ENCODE data around the gene ACTG1. TPM values are rescaled to one million over a fixed set of nuclear protein-coding genes. Genes with fewer than 3 reads are reported as not detected.

The ACTG1 gene
- polyA plus RNA-seq, 1 of the 3 experiments (the other 2 are of a cell fraction): 7,871 TPM

DNA sequence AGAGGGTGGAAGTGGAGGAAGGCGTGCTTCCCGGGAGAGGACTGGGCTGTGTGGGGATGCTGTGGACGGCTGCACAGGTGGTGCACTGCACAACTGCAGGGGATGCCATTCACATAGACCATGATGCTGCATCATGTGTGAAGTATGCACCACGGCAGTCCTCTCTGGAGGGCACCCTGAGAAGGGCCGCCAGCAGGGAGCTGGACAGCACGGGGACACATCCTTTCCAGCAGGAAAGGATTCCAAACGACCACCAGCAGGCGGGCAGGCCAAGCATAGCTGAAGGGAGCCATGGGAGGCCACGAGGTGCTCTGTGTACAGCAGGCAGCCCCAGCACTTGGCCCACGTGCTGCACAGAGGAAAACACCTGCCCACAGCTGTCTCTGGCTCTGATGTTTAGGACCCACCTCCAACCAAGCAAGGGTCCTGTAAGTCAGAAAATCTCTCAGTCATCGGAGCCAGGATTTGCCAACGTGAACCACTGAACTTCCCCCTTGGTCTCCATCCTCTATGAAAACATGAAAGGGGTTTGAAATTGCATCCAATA is 10.1 kb downstream of the ACTG1 start:
- H3F3A ChIP-seq (replicated peaks; ENCODE audit: insufficient read depth): peaks cover 33% of the 10 kb centered on the region
- WGBS (ENCODE audit: low lambda C conversion rate): 72% methylated on average over 11 of the region's 12 CpGs
- POLR2A ChIA-PET: no interaction called here
- CTCF ChIA-PET: interaction anchor here (1.5 to 2.2 kb wide), 3 partner anchors 10 to 99 kb away, joined by 4 to 10 read pairs (median 5); no protein-coding TSS in a partner anchor
- no peaks in the 10 kb centered on the region for H3K36me3 ChIP-seq (replicated peaks in 1 of 2; ENCODE audit: control insufficient read depth in 1 of 2, insufficient read depth in 2 of 2, low read length in 1 of 2)
- TF ChIP-seq, protein P1, sequence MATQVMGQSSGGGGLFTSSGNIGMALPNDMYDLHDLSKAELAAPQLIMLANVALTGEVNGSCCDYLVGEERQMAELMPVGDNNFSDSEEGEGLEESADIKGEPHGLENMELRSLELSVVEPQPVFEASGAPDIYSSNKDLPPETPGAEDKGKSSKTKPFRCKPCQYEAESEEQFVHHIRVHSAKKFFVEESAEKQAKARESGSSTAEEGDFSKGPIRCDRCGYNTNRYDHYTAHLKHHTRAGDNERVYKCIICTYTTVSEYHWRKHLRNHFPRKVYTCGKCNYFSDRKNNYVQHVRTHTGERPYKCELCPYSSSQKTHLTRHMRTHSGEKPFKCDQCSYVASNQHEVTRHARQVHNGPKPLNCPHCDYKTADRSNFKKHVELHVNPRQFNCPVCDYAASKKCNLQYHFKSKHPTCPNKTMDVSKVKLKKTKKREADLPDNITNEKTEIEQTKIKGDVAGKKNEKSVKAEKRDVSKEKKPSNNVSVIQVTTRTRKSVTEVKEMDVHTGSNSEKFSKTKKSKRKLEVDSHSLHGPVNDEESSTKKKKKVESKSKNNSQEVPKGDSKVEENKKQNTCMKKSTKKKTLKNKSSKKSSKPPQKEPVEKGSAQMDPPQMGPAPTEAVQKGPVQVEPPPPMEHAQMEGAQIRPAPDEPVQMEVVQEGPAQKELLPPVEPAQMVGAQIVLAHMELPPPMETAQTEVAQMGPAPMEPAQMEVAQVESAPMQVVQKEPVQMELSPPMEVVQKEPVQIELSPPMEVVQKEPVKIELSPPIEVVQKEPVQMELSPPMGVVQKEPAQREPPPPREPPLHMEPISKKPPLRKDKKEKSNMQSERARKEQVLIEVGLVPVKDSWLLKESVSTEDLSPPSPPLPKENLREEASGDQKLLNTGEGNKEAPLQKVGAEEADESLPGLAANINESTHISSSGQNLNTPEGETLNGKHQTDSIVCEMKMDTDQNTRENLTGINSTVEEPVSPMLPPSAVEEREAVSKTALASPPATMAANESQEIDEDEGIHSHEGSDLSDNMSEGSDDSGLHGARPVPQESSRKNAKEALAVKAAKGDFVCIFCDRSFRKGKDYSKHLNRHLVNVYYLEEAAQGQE (IDR thresholded peaks at IDR 0.05; ENCODE audit: low read depth, low read length): no peak
- TF ChIP-seq NRF1 (IDR thresholded peaks at IDR 0.05; ENCODE audit: low read depth, low read length) (no peak), EP300 (IDR thresholded peaks at IDR 0.05; ENCODE audit: borderline replicate concordance in 1 of 2, low read depth in 1 of 2, low read length in 1 of 2) (no peak)
- TF ChIP-seq, protein P2, sequence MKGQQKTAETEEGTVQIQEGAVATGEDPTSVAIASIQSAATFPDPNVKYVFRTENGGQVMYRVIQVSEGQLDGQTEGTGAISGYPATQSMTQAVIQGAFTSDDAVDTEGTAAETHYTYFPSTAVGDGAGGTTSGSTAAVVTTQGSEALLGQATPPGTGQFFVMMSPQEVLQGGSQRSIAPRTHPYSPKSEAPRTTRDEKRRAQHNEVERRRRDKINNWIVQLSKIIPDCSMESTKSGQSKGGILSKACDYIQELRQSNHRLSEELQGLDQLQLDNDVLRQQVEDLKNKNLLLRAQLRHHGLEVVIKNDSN (IDR thresholded peaks at IDR 0.05; ENCODE audit: borderline replicate concordance, low read depth): no peak
- H3K9ac ChIP-seq: no peak overlapping the region
- H3K4me2 ChIP-seq: no peak overlapping the region
- H3K27me3 ChIP-seq (ENCODE audit: insufficient read depth): no peaks in the 10 kb centered on the region
- no peak overlapping the region for H3K4me3 ChIP-seq (ENCODE audit: low read depth in 2 of 2, low read length in 1 of 2)
- H3K9me2 ChIP-seq: no peaks in the 10 kb centered on the region
- H4K20me1 ChIP-seq (ENCODE audit: insufficient read depth): peaks cover 14% of the 10 kb centered on the region
- H3K9me3 ChIP-seq: no peaks in the 10 kb centered on the region
- DNase-seq: no peak
- no peak overlapping the region for H2AFZ ChIP-seq (ENCODE audit: low read depth)
- H3K27ac ChIP-seq (ENCODE audit: low read depth in 2 of 2, low read length in 1 of 2): no peak overlapping the region
- H3K4me1 ChIP-seq (ENCODE audit: control insufficient read depth in 1 of 2, insufficient read depth in 2 of 2, low read depth in 1 of 2, low read length in 1 of 2): no peaks in the 10 kb centered on the region
- H3K79me2 ChIP-seq (ENCODE audit: insufficient read depth): no peaks in the 10 kb centered on the region

DNA sequence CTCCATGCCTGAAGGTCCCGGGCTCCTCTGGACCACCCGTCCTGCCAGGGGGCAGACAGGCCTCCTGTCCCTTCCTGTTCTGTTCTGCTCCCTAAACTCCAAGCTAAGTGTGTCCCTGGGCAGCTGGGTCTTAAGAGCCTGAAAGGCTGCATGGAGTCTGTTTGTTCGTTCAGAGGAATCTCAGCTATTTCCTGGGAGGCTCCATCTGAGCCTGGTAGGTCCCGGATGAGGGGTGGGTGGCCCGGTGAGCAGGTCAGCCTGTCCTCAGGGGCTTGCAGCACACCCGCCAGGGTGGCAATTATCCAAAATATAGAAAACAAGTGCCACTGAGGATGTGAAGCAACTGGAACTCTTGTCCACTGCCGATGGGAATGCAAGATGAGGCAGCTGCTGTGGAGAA is 12.6 kb downstream of the ACTG1 start:
- Histone ChIP-seq H3K79me2 (ENCODE audit: insufficient read depth) (no peaks in the 10 kb centered on the region), H3K9me3 (no peaks in the 10 kb centered on the region), H3K9ac (no peak overlapping the region), H3K4me2 (peak overlapping the region; percentile 17; the same call in 1 of the 2 replicates), H3K4me1 (ENCODE audit: control insufficient read depth in 1 of 2, insufficient read depth in 2 of 2, low read depth in 1 of 2, low read length in 1 of 2) (no peaks in the 10 kb centered on the region; a peak in 1 of 4 replicates), H3K4me3 (ENCODE audit: low read depth in 2 of 2, low read length in 1 of 2) (no peak overlapping the region), H3K27ac (ENCODE audit: low read depth in 2 of 2, low read length in 1 of 2) (no peak overlapping the region), H4K20me1 (ENCODE audit: insufficient read depth) (no peaks in the 10 kb centered on the region), H3F3A (replicated peaks; ENCODE audit: insufficient read depth) (peaks cover 10% of the 10 kb centered on the region), H3K9me2 (no peaks in the 10 kb centered on the region), H2AFZ (ENCODE audit: low read depth) (peak overlapping the region; percentile 32; the same call in 1 of the 2 replicates), H3K27me3 (ENCODE audit: insufficient read depth) (no peaks in the 10 kb centered on the region), H3K36me3 (replicated peaks in 1 of 2; ENCODE audit: control insufficient read depth in 1 of 2, insufficient read depth in 2 of 2, low read length in 1 of 2) (no peaks in the 10 kb centered on the region)
- TF ChIP-seq GATA2 (CRISPR knock-in tag; IDR thresholded peaks at IDR 0.05) (no peak), RCOR1 (IDR thresholded peaks at IDR 0.05; ENCODE audit: low read length) (no peak), RFX5 (IDR thresholded peaks at IDR 0.05; ENCODE audit: low read length) (no peak), FOXM1 (IDR thresholded peaks at IDR 0.05; ENCODE audit: low read depth) (no peak), EP300 (IDR thresholded peaks at IDR 0.05; ENCODE audit: borderline replicate concordance in 1 of 2, low read depth in 1 of 2, low read length in 1 of 2) (no peak), TAF1 (IDR thresholded peaks at IDR 0.05; ENCODE audit: borderline replicate concordance, low read depth, low read length) (no peak), SIN3A (IDR thresholded peaks at IDR 0.05; ENCODE audit: borderline replicate concordance, low read depth, low read length) (no peak), GABPA (IDR thresholded peaks at IDR 0.05; ENCODE audit: low read depth) (no peak), MEF2A (IDR thresholded peaks at IDR 0.05; ENCODE audit: borderline replicate concordance, low read depth) (no peak)
- TF ChIP-seq, protein P2 (IDR thresholded peaks at IDR 0.05; ENCODE audit: borderline replicate concordance, low read depth): no peak
- TF ChIP-seq, protein P3, sequence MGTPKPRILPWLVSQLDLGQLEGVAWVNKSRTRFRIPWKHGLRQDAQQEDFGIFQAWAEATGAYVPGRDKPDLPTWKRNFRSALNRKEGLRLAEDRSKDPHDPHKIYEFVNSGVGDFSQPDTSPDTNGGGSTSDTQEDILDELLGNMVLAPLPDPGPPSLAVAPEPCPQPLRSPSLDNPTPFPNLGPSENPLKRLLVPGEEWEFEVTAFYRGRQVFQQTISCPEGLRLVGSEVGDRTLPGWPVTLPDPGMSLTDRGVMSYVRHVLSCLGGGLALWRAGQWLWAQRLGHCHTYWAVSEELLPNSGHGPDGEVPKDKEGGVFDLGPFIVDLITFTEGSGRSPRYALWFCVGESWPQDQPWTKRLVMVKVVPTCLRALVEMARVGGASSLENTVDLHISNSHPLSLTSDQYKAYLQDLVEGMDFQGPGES (IDR thresholded peaks at IDR 0.05; ENCODE audit: low read depth, low read length): no peak
- CTCF ChIA-PET: interaction anchor here (1.2 to 1.9 kb wide), 3 partner anchors 15 to 104 kb away, joined by 3 to 5 read pairs (median 4); no protein-coding TSS in a partner anchor
- POLR2A ChIA-PET: interaction anchor here (1.1 to 2.6 kb wide), 2 partner anchors 9 to 12 kb away, joined by 3 to 11 read pairs; partner anchors contain the start of gene ACTG1
- WGBS (ENCODE audit: low lambda C conversion rate): 60% methylated on average over 5 of the region's 7 CpGs
- no peak for DNase-seq

Measured in SK-N-SH (cell line).